ENCODE results near the gene DEGS2. TPM values are rescaled to one million over a fixed set of nuclear protein-coding genes. Genes with fewer than 3 reads are reported as not detected.

DEGS2 gene
- total RNA-seq, 6 donors from 2014 or later, result 2.0 to 19.9 (median 5.4) TPM

DNA sequence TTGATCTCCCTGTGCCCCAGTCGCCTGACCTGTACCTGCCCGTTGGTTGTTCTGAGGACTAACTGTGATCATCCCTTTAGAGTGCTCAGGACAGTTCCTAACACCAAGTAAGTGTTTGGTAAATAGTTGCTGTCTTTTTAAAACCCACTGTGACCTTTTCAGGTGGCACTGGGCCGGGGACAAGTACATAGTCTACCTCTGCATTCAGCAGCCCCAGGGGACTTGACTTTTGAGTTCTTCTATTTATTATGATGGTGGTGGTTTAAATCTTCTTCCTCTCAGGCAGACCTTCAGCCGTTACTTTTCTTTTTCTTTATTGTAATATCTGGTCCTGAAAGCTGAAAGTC is 55.5 kb downstream of the DEGS2 start:
- WGBS, 2 donors, result 65 to 80% methylated on average over 4 of the region's 4 CpGs
- peaks cover 49 to 63% (median 54%) of the 10 kb centered on the region in 4 donors for H3K4me1 ChIP-seq
- DNase-seq (no peak), ATAC-seq (ENCODE audit: low FRiP score in 2 of 2) (no peak)
- H3K36me3 ChIP-seq, result no peaks in the 10 kb centered on the region
- peak overlapping the region in 3 of 4 donors; percentile 7 to 63 (median 35) for H3K27ac ChIP-seq
- H3K9me3 ChIP-seq, result no peaks in the 10 kb centered on the region
- no peak overlapping the region for H3K4me3 ChIP-seq
- TF ChIP-seq EP300 (IDR thresholded peaks at IDR 0.05) (no peak), POLR2A (IDR thresholded peaks at IDR 0.05) (no peak), POLR2AphosphoS5 (IDR thresholded peaks at IDR 0.05) (no peak)
- TF ChIP-seq, protein P1, sequence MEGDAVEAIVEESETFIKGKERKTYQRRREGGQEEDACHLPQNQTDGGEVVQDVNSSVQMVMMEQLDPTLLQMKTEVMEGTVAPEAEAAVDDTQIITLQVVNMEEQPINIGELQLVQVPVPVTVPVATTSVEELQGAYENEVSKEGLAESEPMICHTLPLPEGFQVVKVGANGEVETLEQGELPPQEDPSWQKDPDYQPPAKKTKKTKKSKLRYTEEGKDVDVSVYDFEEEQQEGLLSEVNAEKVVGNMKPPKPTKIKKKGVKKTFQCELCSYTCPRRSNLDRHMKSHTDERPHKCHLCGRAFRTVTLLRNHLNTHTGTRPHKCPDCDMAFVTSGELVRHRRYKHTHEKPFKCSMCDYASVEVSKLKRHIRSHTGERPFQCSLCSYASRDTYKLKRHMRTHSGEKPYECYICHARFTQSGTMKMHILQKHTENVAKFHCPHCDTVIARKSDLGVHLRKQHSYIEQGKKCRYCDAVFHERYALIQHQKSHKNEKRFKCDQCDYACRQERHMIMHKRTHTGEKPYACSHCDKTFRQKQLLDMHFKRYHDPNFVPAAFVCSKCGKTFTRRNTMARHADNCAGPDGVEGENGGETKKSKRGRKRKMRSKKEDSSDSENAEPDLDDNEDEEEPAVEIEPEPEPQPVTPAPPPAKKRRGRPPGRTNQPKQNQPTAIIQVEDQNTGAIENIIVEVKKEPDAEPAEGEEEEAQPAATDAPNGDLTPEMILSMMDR (IDR thresholded peaks at IDR 0.05), result no peak
- no peaks in the 10 kb centered on the region for H3K27me3 ChIP-seq

DNA sequence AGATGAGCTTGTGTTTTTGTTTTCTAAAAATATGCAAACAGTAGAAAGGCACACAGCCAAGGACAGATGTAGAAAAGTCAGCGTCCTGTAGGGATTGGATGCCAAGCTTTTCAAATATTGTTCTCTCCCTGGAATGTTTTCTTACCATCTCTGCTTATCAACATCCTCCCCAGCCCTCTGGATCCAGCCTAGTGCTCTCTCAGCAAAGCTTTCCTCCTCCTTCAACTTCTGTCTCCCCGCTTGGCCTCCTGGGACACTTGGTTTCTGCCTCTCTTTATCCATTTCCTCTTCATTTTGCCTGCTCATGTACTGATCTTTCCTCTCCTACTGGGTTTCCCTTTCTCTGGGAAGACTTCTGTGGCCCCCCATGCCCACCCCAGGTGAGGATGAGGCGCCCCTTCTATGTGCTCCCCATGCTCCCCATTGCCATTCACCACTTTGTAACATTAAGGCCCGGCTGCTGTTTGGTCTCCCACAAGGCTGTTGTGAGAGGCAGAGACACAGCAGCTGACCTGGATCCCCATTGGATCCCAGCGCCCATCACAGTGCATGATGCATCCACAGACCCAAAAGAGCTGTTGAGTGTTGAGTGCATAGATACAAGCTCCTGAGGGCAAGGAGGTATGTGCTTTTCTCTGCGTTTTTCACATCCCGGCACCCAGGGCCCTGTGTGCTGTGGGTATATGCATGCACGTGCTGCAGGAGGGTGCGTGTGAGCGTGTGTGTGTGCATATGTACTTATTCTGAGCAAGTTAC is 56.0 kb downstream of the DEGS2 start:
- H3K27ac ChIP-seq, result peak overlapping the region; percentile 32 to 70 (median 49)
- peaks cover 44 to 57% (median 51%) of the 10 kb centered on the region in 4 donors for H3K4me1 ChIP-seq
- no peak overlapping the region for H3K4me3 ChIP-seq
- no peaks in the 10 kb centered on the region for H3K27me3 ChIP-seq
- TF ChIP-seq, protein P1 (IDR thresholded peaks at IDR 0.05), result no peak
- TF ChIP-seq POLR2AphosphoS5 (IDR thresholded peaks at IDR 0.05), result no peak
- TF ChIP-seq POLR2A (IDR thresholded peaks at IDR 0.05), result no peak
- TF ChIP-seq EP300 (IDR thresholded peaks at IDR 0.05), result no peak
- no peak for DNase-seq
- no peaks in the 10 kb centered on the region for H3K9me3 ChIP-seq
- peak in 1 of 2 donors; percentile 14 for ATAC-seq (ENCODE audit: low FRiP score in 2 of 2)
- H3K36me3 ChIP-seq, result peaks cover 0 to 2% (median under 1%) of the 10 kb centered on the region in 4 donors
- WGBS, 2 donors, result 68 to 74% methylated on average over 10 of the region's 10 CpGs

DNA sequence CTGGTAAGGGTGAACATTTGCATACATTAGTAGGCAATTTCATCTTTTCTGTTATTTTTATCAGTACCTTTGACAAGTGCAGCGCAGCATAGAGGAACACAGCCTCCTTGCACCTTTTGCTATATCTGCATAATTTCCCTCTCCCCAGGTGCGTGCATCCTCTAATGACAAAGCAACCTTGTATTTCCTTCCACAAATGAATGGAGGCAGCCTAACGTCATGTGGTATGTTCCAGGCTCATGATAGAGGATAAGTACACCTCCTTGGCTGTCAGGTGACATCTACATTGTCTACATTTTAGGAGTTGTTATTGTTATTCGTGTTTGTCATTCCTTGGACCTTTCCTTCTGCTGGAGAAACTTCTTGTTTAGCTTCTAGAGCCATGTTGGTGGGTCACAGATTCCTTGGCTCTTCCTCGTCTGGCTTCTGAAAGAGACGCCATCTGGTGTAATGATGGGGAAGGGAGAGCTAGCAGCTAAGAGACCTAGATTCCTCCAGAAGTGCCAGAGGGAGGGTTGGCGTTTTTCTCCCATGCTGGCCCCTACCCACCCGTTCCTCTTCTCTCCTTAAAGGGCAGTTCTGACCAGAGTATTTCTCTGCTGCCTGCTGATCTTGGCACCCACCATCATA is 57.2 kb downstream of the DEGS2 start:
- H3K36me3 ChIP-seq, result peaks cover 3 to 12% (median 11%) of the 10 kb centered on the region in 4 donors
- H3K27me3 ChIP-seq, result no peaks in the 10 kb centered on the region
- 83 to 85% methylated on average over 8 of the region's 8 CpGs for WGBS, 2 donors
- H3K4me1 ChIP-seq, result peaks cover 33 to 46% (median 40%) of the 10 kb centered on the region in 4 donors
- peak overlapping the region in 2 of 4 donors; percentile 49 to 70 for H3K27ac ChIP-seq
- no peak for TF ChIP-seq EP300 (IDR thresholded peaks at IDR 0.05)
- TF ChIP-seq, protein P1 (IDR thresholded peaks at IDR 0.05), result no peak
- no peak for TF ChIP-seq POLR2AphosphoS5 (IDR thresholded peaks at IDR 0.05)
- TF ChIP-seq POLR2A (IDR thresholded peaks at IDR 0.05), result no peak
- H3K9me3 ChIP-seq, result no peaks in the 10 kb centered on the region
- no peak overlapping the region for H3K4me3 ChIP-seq
- no peak for ATAC-seq (ENCODE audit: low FRiP score in 2 of 2)
- no peak for DNase-seq

DNA sequence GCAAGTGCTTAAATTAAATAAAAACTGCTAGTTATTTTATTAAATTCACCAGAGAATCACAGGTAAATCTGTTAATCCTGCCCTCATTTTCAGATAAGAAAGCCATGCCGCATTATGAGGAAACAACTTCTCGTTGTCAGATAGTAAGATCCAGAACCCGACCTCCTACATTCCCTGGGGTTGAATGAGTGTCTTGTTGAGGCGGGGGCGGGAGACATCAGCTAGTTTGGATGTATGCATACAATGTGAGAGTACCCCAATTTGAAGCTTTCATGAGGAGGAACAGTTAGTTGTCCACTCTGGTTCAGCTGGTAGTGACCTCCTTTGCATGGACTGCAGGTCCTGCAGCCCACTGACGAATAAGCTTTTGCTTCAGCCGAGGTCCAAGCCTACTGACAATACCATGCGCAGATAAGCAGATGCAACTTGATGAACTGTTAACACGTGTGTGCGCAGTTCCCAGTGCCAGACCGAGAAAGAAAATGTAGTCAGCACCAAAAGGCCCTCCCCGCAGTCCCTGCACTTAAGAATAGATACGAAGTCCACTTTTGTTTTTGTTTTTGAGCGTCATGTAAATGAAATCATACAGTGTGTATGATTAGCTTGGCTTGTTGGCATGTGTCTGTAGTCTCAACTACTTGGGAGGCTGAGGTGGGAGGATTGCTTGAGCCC is 59.3 kb downstream of the DEGS2 start:
- ATAC-seq (ENCODE audit: low FRiP score in 2 of 2) (no peak), DNase-seq (no peak)
- no peaks in the 10 kb centered on the region for H3K27me3 ChIP-seq
- H3K4me1 ChIP-seq, result peaks cover 15 to 25% (median 20%) of the 10 kb centered on the region in 4 donors
- no peak overlapping the region for H3K27ac ChIP-seq
- no peak for TF ChIP-seq POLR2A (IDR thresholded peaks at IDR 0.05)
- no peak for TF ChIP-seq POLR2AphosphoS5 (IDR thresholded peaks at IDR 0.05)
- TF ChIP-seq, protein P1 (IDR thresholded peaks at IDR 0.05), result no peak
- no peak for TF ChIP-seq EP300 (IDR thresholded peaks at IDR 0.05)
- 92 to 95% methylated on average over 14 of the region's 14 CpGs for WGBS, 2 donors
- H3K9me3 ChIP-seq, result no peaks in the 10 kb centered on the region
- H3K4me3 ChIP-seq, result no peak overlapping the region
- H3K36me3 ChIP-seq, result peaks cover 3 to 13% (median 11%) of the 10 kb centered on the region in 4 donors

Data from upper lobe of left lung (tissue), 6 donors.